ENCODE results near the gene COA8.

DNA sequence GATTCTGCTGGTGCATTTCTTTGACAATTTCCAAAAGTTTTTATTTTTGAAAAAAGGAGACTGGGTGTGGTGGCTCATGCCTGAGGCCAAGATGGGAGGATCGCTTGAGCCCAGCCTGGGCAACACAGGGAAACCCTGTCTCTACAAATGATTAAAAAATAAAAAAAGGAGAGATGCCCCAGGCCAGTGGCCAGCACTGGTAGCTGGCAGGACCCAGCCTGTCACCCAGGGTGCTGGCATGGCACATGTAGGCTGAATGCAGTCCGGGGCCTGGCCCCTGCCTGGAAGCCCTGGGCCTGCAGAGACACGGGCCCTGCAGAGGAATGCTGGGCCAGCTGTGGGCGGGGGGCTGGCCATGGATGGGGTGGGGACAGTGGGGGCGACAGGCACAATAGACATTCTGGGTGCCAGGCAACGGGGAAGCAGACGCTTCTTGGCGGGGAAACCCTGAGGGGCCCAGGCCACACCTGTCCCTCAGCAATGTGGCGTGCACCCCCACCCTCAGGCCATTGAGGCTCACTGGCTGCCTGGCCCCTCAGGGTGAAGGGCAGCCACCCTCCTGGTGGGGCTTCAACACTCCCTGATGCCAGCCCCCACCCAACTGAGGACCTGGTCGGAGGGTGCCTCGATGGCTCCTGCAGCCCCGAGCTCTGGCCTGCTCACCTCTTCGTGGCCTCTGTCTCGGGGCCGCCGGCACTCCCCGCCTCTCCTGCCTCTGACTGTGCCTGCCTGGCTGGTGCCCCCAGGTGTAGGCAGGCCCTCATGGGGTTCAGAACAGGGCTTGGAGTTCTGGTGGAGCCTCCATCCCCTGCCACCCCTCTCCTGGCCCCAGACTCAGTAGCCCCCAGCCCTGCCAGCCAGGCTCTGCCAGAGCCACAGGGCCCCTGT lies 21.7 kb upstream of the COA8 start:
- TF ChIP-seq, protein P1, sequence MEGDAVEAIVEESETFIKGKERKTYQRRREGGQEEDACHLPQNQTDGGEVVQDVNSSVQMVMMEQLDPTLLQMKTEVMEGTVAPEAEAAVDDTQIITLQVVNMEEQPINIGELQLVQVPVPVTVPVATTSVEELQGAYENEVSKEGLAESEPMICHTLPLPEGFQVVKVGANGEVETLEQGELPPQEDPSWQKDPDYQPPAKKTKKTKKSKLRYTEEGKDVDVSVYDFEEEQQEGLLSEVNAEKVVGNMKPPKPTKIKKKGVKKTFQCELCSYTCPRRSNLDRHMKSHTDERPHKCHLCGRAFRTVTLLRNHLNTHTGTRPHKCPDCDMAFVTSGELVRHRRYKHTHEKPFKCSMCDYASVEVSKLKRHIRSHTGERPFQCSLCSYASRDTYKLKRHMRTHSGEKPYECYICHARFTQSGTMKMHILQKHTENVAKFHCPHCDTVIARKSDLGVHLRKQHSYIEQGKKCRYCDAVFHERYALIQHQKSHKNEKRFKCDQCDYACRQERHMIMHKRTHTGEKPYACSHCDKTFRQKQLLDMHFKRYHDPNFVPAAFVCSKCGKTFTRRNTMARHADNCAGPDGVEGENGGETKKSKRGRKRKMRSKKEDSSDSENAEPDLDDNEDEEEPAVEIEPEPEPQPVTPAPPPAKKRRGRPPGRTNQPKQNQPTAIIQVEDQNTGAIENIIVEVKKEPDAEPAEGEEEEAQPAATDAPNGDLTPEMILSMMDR (IDR thresholded peaks at IDR 0.05) = no peak
- no peak for TF ChIP-seq POLR2A (IDR thresholded peaks at IDR 0.05)

All from vagina (tissue), 2 donors.